ENCODE measurements around the gene THAP2. TPM values are rescaled to one million over a fixed set of nuclear protein-coding genes. Genes with fewer than 3 reads are reported as not detected.
"Not testable (repeated sequence)": the region's sequence is repeated elsewhere in the genome, so short reads cannot be mapped to it uniquely, and the experiment has no call there.

The THAP2 gene
- total RNA-seq, 3 donors from 2014 or later (not counting 1 experiment from before 2014, with no cell fraction given), result 17.2 to 34.2 (median 31.1) TPM

- Histone ChIP-seq H3K27me3 (ENCODE audit: control insufficient read depth, insufficient read depth, low read length) (no peaks in the 10 kb centered on the region), H3K9me3 (ENCODE audit: control insufficient read depth, insufficient read depth, low read length) (no peaks in the 10 kb centered on the region), H3K4me1 (ENCODE audit: control insufficient read depth, insufficient read depth, low read length) (peaks cover 17% of the 10 kb centered on the region), H3K4me3 (ENCODE audit: low read length) (peak within 1 kb of the TSS; percentile 90), H3K36me3 (ENCODE audit: control insufficient read depth, insufficient read depth, low read length) (peaks cover 2% of the 10 kb centered on the region), H3K27ac (ENCODE audit: low read length) (peak within 1 kb of the TSS; percentile 81)
- peaks cover 22 to 33% of the 10 kb centered on the region in 2 donors for H3K4me1 Mint-ChIP-seq
- peak; percentile 78 to 91 for DNase-seq
- H3K27ac Mint-ChIP-seq, result peak within 1 kb of the TSS; percentile 94 to 96
- under 1% methylated on average over 60 of the region's 63 CpGs for WGBS (ENCODE audit: insufficient coverage)
- H3K27me3 Mint-ChIP-seq (ENCODE audit: low read depth in 2 of 2), result peaks cover 0 to 3% of the 10 kb centered on the region in 2 donors
- intact Hi-C loops (cut with micrococcal nuclease), result loop anchor here (1.0 to 2.0 kb wide), 2 partner anchors 22 to 69 kb away; partner anchors contain the start of genes RAB21 and THAP2
- peak; percentile 89 to 94 (median 91) for ATAC-seq
- H3K36me3 Mint-ChIP-seq, result no peaks in the 10 kb centered on the region
- peak within 1 kb of the TSS; percentile 97 for H3K4me3 Mint-ChIP-seq
- no peak for TF ChIP-seq CTCF (IDR thresholded peaks at IDR 0.05)
- H3K9me3 Mint-ChIP-seq, result no peaks in the 10 kb centered on the region
Measured at GRCh38 chr12:71685914-71686657, 22.0 kb downstream of the THAP2 start, which contains the start of gene TMEM19. TMEM19 (plus strand) TSS chr12:71686082; CDS start chr12:71686681, 599 bp downstream.

DNA sequence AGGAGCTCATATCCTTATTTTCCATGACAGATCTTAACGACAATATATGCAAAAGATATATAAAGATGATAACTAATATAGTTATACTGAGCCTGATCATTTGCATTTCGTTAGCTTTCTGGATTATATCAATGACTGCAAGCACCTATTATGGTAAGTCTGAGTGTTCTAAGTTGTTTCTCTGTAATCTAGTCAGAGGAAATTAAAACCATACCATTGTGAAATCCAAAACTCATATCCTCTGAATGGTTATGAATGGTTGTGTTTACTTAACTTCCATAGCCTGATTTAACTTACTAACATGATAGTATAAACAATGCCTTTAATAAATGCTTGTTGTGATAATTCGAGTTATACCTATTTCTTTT, 22.5 kb downstream of the THAP2 start:
- Histone ChIP-seq H3K27ac (ENCODE audit: low read length) (peak overlapping the region; percentile 81), H3K27me3 (ENCODE audit: control insufficient read depth, insufficient read depth, low read length) (no peaks in the 10 kb centered on the region), H3K9me3 (ENCODE audit: control insufficient read depth, insufficient read depth, low read length) (no peaks in the 10 kb centered on the region), H3K4me1 (ENCODE audit: control insufficient read depth, insufficient read depth, low read length) (peaks cover 17% of the 10 kb centered on the region), H3K36me3 (ENCODE audit: control insufficient read depth, insufficient read depth, low read length) (peaks cover 2% of the 10 kb centered on the region), H3K4me3 (ENCODE audit: low read length) (peak overlapping the region; percentile 90)
- no peaks in the 10 kb centered on the region for H3K36me3 Mint-ChIP-seq
- intact Hi-C loops (cut with micrococcal nuclease), result loop anchor here (1.0 to 2.0 kb wide), 2 partner anchors 22 to 68 kb away; partner anchors contain the start of genes RAB21 and THAP2
- ATAC-seq, result no peak
- H3K27ac Mint-ChIP-seq, result peak overlapping the region; percentile 94 to 96
- peak overlapping the region; percentile 97 for H3K4me3 Mint-ChIP-seq
- peaks cover 22 to 33% of the 10 kb centered on the region in 2 donors for H3K4me1 Mint-ChIP-seq
- TF ChIP-seq CTCF (IDR thresholded peaks at IDR 0.05), result no peak
- DNase-seq, result no peak
- peaks cover 0 to 3% of the 10 kb centered on the region in 2 donors for H3K27me3 Mint-ChIP-seq (ENCODE audit: low read depth in 2 of 2)
- no CpG with 5 or more reads among the region's 3 CpGs for WGBS (ENCODE audit: insufficient coverage)
- no peaks in the 10 kb centered on the region for H3K9me3 Mint-ChIP-seq

DNA sequence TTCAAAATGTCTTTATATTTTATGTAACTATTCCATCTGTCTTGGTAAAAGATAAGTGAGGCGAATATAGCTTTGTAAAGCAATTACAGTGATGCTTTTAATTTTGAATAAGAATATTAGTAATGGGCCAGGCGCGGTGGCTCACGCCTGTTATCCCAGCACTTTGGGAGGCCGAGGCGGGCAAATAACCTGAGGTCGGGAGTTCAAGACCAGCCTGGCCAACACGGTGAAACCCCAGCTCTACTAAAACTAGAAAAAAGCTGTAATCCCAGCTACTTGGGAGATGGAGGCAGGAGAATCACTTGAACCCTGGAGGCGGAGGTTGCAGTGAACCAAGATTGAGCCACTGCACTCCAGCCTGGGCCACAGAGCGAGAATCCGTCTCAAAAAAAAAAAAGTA, 23.1 kb downstream of the THAP2 start:
- H3K9me3 ChIP-seq (ENCODE audit: control insufficient read depth, insufficient read depth, low read length); ATAC-seq; H3K27me3 Mint-ChIP-seq (ENCODE audit: low read depth in 2 of 2); H3K27me3 ChIP-seq (ENCODE audit: control insufficient read depth, insufficient read depth, low read length); DNase-seq; H3K9me3 Mint-ChIP-seq; H3K36me3 ChIP-seq (ENCODE audit: control insufficient read depth, insufficient read depth, low read length); H3K36me3 Mint-ChIP-seq: not testable (repeated sequence)
- peak overlapping the region; percentile 90 for H3K4me3 ChIP-seq (ENCODE audit: low read length)
- H3K4me3 Mint-ChIP-seq, result peak overlapping the region; percentile 38
- intact Hi-C loops (cut with micrococcal nuclease), result loop anchor here (2.0 kb wide), 1 partner anchor 68 kb away; the partner anchor contains the start of gene RAB21
- H3K27ac ChIP-seq (ENCODE audit: low read length), result peak overlapping the region; percentile 15
- peak overlapping the region; percentile 94 to 96 for H3K27ac Mint-ChIP-seq
- H3K4me1 ChIP-seq (ENCODE audit: control insufficient read depth, insufficient read depth, low read length), result peaks cover 17% of the 10 kb centered on the region
- 87% methylated on average over 11 of the region's 11 CpGs for WGBS (ENCODE audit: insufficient coverage)
- H3K4me1 Mint-ChIP-seq, result peaks cover 22 to 33% of the 10 kb centered on the region in 2 donors

DNA sequence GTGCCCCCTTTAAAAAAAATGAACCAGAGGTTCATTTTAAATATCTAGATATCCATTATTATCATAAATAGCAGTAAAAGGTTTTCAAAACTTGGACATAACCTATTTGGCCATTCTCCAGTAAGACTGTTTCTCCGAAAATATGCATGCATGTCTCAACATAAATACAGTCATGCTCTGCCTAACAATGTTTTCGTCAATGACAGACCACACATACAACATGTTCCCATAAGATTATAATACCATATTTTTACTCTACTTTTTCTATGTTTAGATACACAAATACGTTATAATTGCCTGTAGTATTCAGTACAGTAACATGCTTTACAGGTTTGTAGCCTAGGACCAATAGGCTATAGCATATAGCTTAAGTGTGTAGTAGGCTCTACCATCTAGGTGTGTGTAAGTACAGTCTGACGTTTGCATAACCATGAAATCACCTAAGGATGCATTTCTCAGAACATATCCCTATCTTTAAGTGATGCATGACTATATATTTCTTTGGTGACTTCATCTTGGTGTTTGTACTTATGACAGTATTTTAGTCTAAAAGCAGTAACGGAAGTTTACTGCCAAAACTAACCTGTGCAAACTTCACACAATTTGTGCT, 25.0 kb downstream of the THAP2 start:
- WGBS (ENCODE audit: insufficient coverage), result 91% methylated on average over 4 of the region's 5 CpGs

More for the DNA sequence above, 25.0 kb downstream of the THAP2 start:
- H3K4me3 Mint-ChIP-seq, result no peak overlapping the region
- no peak for TF ChIP-seq CTCF (IDR thresholded peaks at IDR 0.05)
- ATAC-seq, result no peak
- Histone ChIP-seq H3K9me3 (ENCODE audit: control insufficient read depth, insufficient read depth, low read length) (no peaks in the 10 kb centered on the region), H3K36me3 (ENCODE audit: control insufficient read depth, insufficient read depth, low read length) (peaks cover 4% of the 10 kb centered on the region), H3K4me1 (ENCODE audit: control insufficient read depth, insufficient read depth, low read length) (peaks cover 17% of the 10 kb centered on the region), H3K27ac (ENCODE audit: low read length) (no peak overlapping the region), H3K27me3 (ENCODE audit: control insufficient read depth, insufficient read depth, low read length) (no peaks in the 10 kb centered on the region), H3K4me3 (ENCODE audit: low read length) (no peak overlapping the region)
- H3K27ac Mint-ChIP-seq, result no peak overlapping the region
- H3K4me1 Mint-ChIP-seq, result peaks cover 22 to 37% of the 10 kb centered on the region in 2 donors
- DNase-seq, result no peak
- intact Hi-C loops (cut with micrococcal nuclease), result no loop called here
- H3K27me3 Mint-ChIP-seq (ENCODE audit: low read depth in 2 of 2), result no peaks in the 10 kb centered on the region
- no peaks in the 10 kb centered on the region for H3K9me3 Mint-ChIP-seq
- H3K36me3 Mint-ChIP-seq, result no peaks in the 10 kb centered on the region

Data from natural killer cell (primary cell).